HEK293 (cell line): ENCODE measurements around the gene QRICH2.
A peak's percentile ranks its signal among the peaks of the same experiment; 100 is the strongest.

Source experiments
- CTCF ChIA-PET: fragments of 350-600 bp; formaldehyde crosslinking; extraction: SDS; loops from one replicate; lab custom pipeline; 2021; ENCODE audit warnings: antibody characterized with exemption; lab: Yijun Ruan, JAX
- POLR2A ChIA-PET: fragments of 300-600 bp; formaldehyde crosslinking; extraction: SDS; loops from one replicate; lab custom pipeline; 2020; ENCODE audit warnings: antibody characterized with exemption, inconsistent platforms; lab: Yijun Ruan, JAX
- H3K27ac ChIP-seq: fragments of 200-500 bp; sonication (Bioruptor generic); 2 replicates; pipeline ENCODE4 v1.5.1; 2014; ENCODE audit warnings: low read depth, low read length, control low read depth, inconsistent platforms; ENCODE audit errors: extremely low read depth
- H3K36me3 ChIP-seq, 2 experiments: fragments of 200-500 bp in 1 of 2; sonication (Bioruptor generic) in 1 of 2; 1 replicate in 1 of 2; 2 replicates in 1 of 2; pipeline ENCODE4 v1.5.1; 2014 to 2017; ENCODE audit warnings: inconsistent platforms in 2 of 2, low read length in 2 of 2; ENCODE audit not compliant: control insufficient read depth in 2 of 2, insufficient read depth in 1 of 2
- H3K4me1 ChIP-seq: fragments of 200-500 bp; sonication (Bioruptor generic); 2 replicates; pipeline ENCODE4 v1.5.1; 2014; ENCODE audit warnings: mild to moderate bottlenecking, low read length, inconsistent platforms; ENCODE audit not compliant: control insufficient read depth, insufficient read depth
- H3K4me3 ChIP-seq: 2 replicates; pipeline ENCODE4 v1.5.1; 2011; ENCODE audit warnings: low read depth, mild to moderate bottlenecking, control low read depth, low read length, moderate library complexity
- H3K9me3 ChIP-seq: fragments of 200-500 bp; sonication (Bioruptor generic); 2 replicates; pipeline ENCODE4 v1.5.1; 2014; ENCODE audit warnings: low read depth, low read length, inconsistent platforms; ENCODE audit not compliant: control insufficient read depth, insufficient read depth
- IKZF3 ChIP-seq: fragments of 450-650 bp; IDR thresholded peaks from 2 replicates; pipeline ENCODE4 v1.5.0; 2018; ENCODE audit warnings: missing biosample characterization, mild to moderate bottlenecking, missing genetic modification characterization, moderate library complexity
- KLF1 ChIP-seq: fragments of 450-650 bp; formaldehyde crosslinking; IDR thresholded peaks from 2 replicates; pipeline ENCODE4 v1.5.1; 2016; ENCODE audit warnings: missing biosample characterization, missing genetic modification characterization
- PATZ1 ChIP-seq: fragments of 450-650 bp; formaldehyde crosslinking; IDR thresholded peaks from 2 replicates; pipeline ENCODE4 v1.5.1; 2016; ENCODE audit warnings: missing biosample characterization, missing genetic modification characterization
- PBX3 ChIP-seq: sonication (generic); formaldehyde crosslinking; IDR thresholded peaks from 2 replicates; pipeline ENCODE4 v1.8.1; 2022; ENCODE audit warnings: mild to moderate bottlenecking, moderate library complexity, missing genetic modification reagents
- SALL2 ChIP-seq: fragments of 450-650 bp; formaldehyde crosslinking; IDR thresholded peaks from 2 replicates; pipeline ENCODE4 v1.5.0; 2017; ENCODE audit warnings: missing biosample characterization, mild to moderate bottlenecking, missing genetic modification characterization, borderline replicate concordance
- SP3 ChIP-seq: fragments of 450-650 bp; formaldehyde crosslinking; IDR thresholded peaks from 2 replicates; pipeline ENCODE4 v1.5.1; 2016; ENCODE audit warnings: missing biosample characterization, missing genetic modification characterization
- SP7 ChIP-seq: fragments of 450-650 bp; formaldehyde crosslinking; IDR thresholded peaks from 2 replicates; pipeline ENCODE4 v1.5.1; 2016; ENCODE audit warnings: missing biosample characterization, missing genetic modification characterization
- ZBTB1 ChIP-seq: fragments of 450-650 bp; formaldehyde crosslinking; IDR thresholded peaks from 2 replicates; pipeline ENCODE4 v1.5.1; 2016; ENCODE audit warnings: missing biosample characterization, missing genetic modification characterization
- ZBTB21 ChIP-seq: fragments of 450-650 bp; formaldehyde crosslinking; IDR thresholded peaks from 2 replicates; pipeline ENCODE4 v1.5.1; 2017; ENCODE audit warnings: missing biosample characterization, missing genetic modification characterization
- ZNF121 ChIP-seq: fragments of 450-650 bp; formaldehyde crosslinking; IDR thresholded peaks from 2 replicates; pipeline ENCODE4 v1.5.1; 2016; ENCODE audit warnings: missing biosample characterization, missing genetic modification characterization
- ZNF292 ChIP-seq: fragments of 450-650 bp; formaldehyde crosslinking; IDR thresholded peaks from 2 replicates; pipeline ENCODE4 v1.5.1; 2016; ENCODE audit warnings: low read depth, missing biosample characterization, missing genetic modification characterization, borderline replicate concordance
- ZNF302 ChIP-seq: fragments of 450-650 bp; formaldehyde crosslinking; IDR thresholded peaks from 2 replicates; pipeline ENCODE4 v1.5.1; 2016; ENCODE audit warnings: missing biosample characterization, missing genetic modification characterization, low read depth
- ZNF426 ChIP-seq: fragments of 450-650 bp; formaldehyde crosslinking; IDR thresholded peaks from 2 replicates; pipeline ENCODE4 v1.5.1; 2017; ENCODE audit warnings: missing biosample characterization, missing genetic modification characterization, mild to moderate bottlenecking, inconsistent platforms, moderate library complexity
- ZNF48 ChIP-seq: fragments of 450-650 bp; formaldehyde crosslinking; IDR thresholded peaks from 2 replicates; pipeline ENCODE4 v1.5.1; 2016; ENCODE audit warnings: missing biosample characterization, missing genetic modification characterization
- ZNF514 ChIP-seq: fragments of 450-650 bp; formaldehyde crosslinking; IDR thresholded peaks from 2 replicates; pipeline ENCODE4 v1.5.1; 2016; ENCODE audit warnings: missing biosample characterization, missing genetic modification characterization
- ZNF596 ChIP-seq: fragments of 450-650 bp; IDR thresholded peaks from 2 replicates; pipeline ENCODE4 v1.5.0; 2018; ENCODE audit warnings: missing biosample characterization, mild to moderate bottlenecking, missing genetic modification characterization, moderate library complexity
- ZNF623 ChIP-seq: fragments of 450-650 bp; formaldehyde crosslinking; IDR thresholded peaks from 2 replicates; pipeline ENCODE4 v1.5.1; 2016; ENCODE audit warnings: missing biosample characterization, missing genetic modification characterization
- ZNF670 ChIP-seq: fragments of 450-650 bp; formaldehyde crosslinking; IDR thresholded peaks from 2 replicates; pipeline ENCODE4 v1.5.1; 2016; ENCODE audit warnings: missing biosample characterization, missing genetic modification characterization, low read depth
- ZNF747 ChIP-seq: fragments of 450-650 bp; formaldehyde crosslinking; IDR thresholded peaks from 2 replicates; pipeline ENCODE4 v1.5.1; 2016; ENCODE audit warnings: missing biosample characterization, missing genetic modification characterization
- ZNF777 ChIP-seq: fragments of 450-650 bp; formaldehyde crosslinking; IDR thresholded peaks from 2 replicates; pipeline ENCODE4 v1.5.1; 2017; ENCODE audit warnings: missing biosample characterization, missing genetic modification characterization, borderline replicate concordance
- ZSCAN5A ChIP-seq: fragments of 450-650 bp; formaldehyde crosslinking; IDR thresholded peaks from 2 replicates; pipeline ENCODE4 v1.5.1; 2016; ENCODE audit warnings: missing biosample characterization, missing genetic modification characterization

The QRICH2 gene

GRCh38 chr17:76337413-76337777 is 29.3 kb upstream of the QRICH2 start:
- H3K4me1 ChIP-seq = peaks cover 4% of the 10 kb centered on the region; the same call in 1 of the 2 replicates
- POLR2A ChIA-PET = interaction anchor here (0.8 to 1.4 kb wide), 2 partner anchors 16 to 21 kb away, joined by 4 to 6 read pairs; partner anchors contain the start of gene PRPSAP1
- no peak overlapping the region for H3K4me3 ChIP-seq
- TF ChIP-seq ZNF670 (tag by site-specific recombination) (no peak), ZSCAN5A (no peak), ZBTB21 (no peak), ZNF514 (no peak), PBX3 (CRISPR knock-in tag) (no peak), ZNF777 (tag by site-specific recombination) (no peak), ZNF302 (tag by site-specific recombination) (no peak), ZNF623 (no peak), SP3 (tag by site-specific recombination) (no peak), SALL2 (tag by site-specific recombination) (no peak), ZBTB1 (tag by site-specific recombination) (no peak), ZNF747 (tag by site-specific recombination) (no peak), SP7 (tag by site-specific recombination) (0 out of 2 replicates have a peak, but pooled peaks have one; percentile 25), IKZF3 (tag by site-specific recombination) (0 out of 2 replicates have a peak, but pooled peaks have one; percentile 16)
- TF ChIP-seq, all 188 proteins: peak for 2
- CTCF ChIA-PET = interaction anchor here (0.6 to 3.4 kb wide), 5 partner anchors 24 to 209 kb away, joined by 3 to 14 read pairs (median 4); no protein-coding TSS in a partner anchor
- no peak overlapping the region for H3K27ac ChIP-seq
- H3K9me3 ChIP-seq = no peaks in the 10 kb centered on the region
- H3K36me3 ChIP-seq = peaks cover 17 to 19% of the 10 kb centered on the region in 2 experiments; a peak in 2 of 3 replicates

GRCh38 chr17:76336756-76337412 is 28.8 kb upstream of the QRICH2 start:
- Histone ChIP-seq H3K4me1 (peaks cover 4% of the 10 kb centered on the region; the same call in 1 of the 2 replicates), H3K4me3 (no peak overlapping the region), H3K27ac (no peak overlapping the region), H3K9me3 (no peaks in the 10 kb centered on the region), H3K36me3 (peaks cover 16 to 19% of the 10 kb centered on the region in 2 experiments)
- ChIA-PET CTCF (interaction anchor here (0.7 to 3.4 kb wide), 3 partner anchors 34 to 243 kb away, joined by 5 to 14 read pairs (median 8); no protein-coding TSS in a partner anchor), POLR2A (interaction anchor here (0.5 to 0.8 kb wide), 2 partner anchors 16 to 174 kb away, joined by 3 to 4 read pairs; no protein-coding TSS in a partner anchor)
- no peak for TF ChIP-seq ZNF48
- no peak for TF ChIP-seq ZNF292 (tag by site-specific recombination)

GRCh38 chr17:76335716-76336381 is 27.8 kb upstream of the QRICH2 start:
- peaks cover 4% of the 10 kb centered on the region; the same call in 1 of the 2 replicates for H3K4me1 ChIP-seq
- H3K27ac ChIP-seq = no peak overlapping the region
- H3K4me3 ChIP-seq = no peak overlapping the region
- ChIA-PET POLR2A (no interaction called here), CTCF (interaction anchor here (0.6 to 3.4 kb wide), 5 partner anchors 32 to 242 kb away, joined by 5 to 14 read pairs (median 6); no protein-coding TSS in a partner anchor)
- no peaks in the 10 kb centered on the region for H3K9me3 ChIP-seq
- TF ChIP-seq ZNF121 (tag by site-specific recombination) (peak; percentile 76), ZNF596 (tag by site-specific recombination) (no peak), PATZ1 (tag by site-specific recombination) (no peak), ZNF426 (no peak), KLF1 (no peak)
- H3K36me3 ChIP-seq = peaks cover 21 to 23% of the 10 kb centered on the region in 2 experiments
